Kidney tubule cell (primary cell): Measurements from ENCODE around the gene PTGER2.

Experiments used
- DNase-seq: peaks from one replicate; pipeline ENCODE4 v3.0.0-alpha.2; 2018; ENCODE audit warnings: low spot score

PTGER2 gene

GRCh38 chr14:52313903-52314594 is at the start of gene PTGER2:
Gene PTGER2, plus strand, starts transcription at chr14:52314312. Its CDS starts 237 bp downstream, at chr14:52314549.
- DNase-seq = peak; percentile 91

- DNase-seq = no peak
Measured at GRCh38 chr14:52265253-52265652, 48.9 kb upstream of the PTGER2 start.

GRCh38 chr14:52266179-52266578 is 47.9 kb upstream of the PTGER2 start:
- no peak for DNase-seq

GRCh38 chr14:52266782-52267181 is 47.3 kb upstream of the PTGER2 start:
- DNase-seq = no peak

- peak; percentile 3 for DNase-seq
Measured at GRCh38 chr14:52267501-52268278, 46.4 kb upstream of the PTGER2 start, which contains the start of gene PTGDR. Gene PTGDR, plus strand, starts transcription at chr14:52267698. Its CDS starts 117 bp downstream, at chr14:52267815.

- no peak for DNase-seq
Measured at GRCh38 chr14:52268279-52269061, 45.6 kb upstream of the PTGER2 start.

- DNase-seq = no peak
Measured at GRCh38 chr14:52269100-52269499, 45.0 kb upstream of the PTGER2 start.

- no peak for DNase-seq
Measured at GRCh38 chr14:52269982-52270381, 44.1 kb upstream of the PTGER2 start.

- no peak for DNase-seq
Measured at GRCh38 chr14:52271538-52271937, 42.6 kb upstream of the PTGER2 start.

GRCh38 chr14:52272375-52272774 is 41.7 kb upstream of the PTGER2 start:
- DNase-seq = no peak

GRCh38 chr14:52275372-52275771 is 38.7 kb upstream of the PTGER2 start:
- no peak for DNase-seq

- no peak for DNase-seq
Measured at GRCh38 chr14:52277552-52277951, 36.6 kb upstream of the PTGER2 start.

- no peak for DNase-seq
Measured at GRCh38 chr14:52279408-52279807, 34.7 kb upstream of the PTGER2 start.

- DNase-seq = peak; percentile 29
Measured at GRCh38 chr14:52283099-52283498, 31.0 kb upstream of the PTGER2 start.

- no peak for DNase-seq
Measured at GRCh38 chr14:52286661-52287649, 27.2 kb upstream of the PTGER2 start.

- DNase-seq = no peak
Measured at GRCh38 chr14:52296378-52296777, 17.7 kb upstream of the PTGER2 start.

GRCh38 chr14:52298795-52299194 is 15.3 kb upstream of the PTGER2 start:
- no peak for DNase-seq

- peak; percentile 63 for DNase-seq
Measured at GRCh38 chr14:52299692-52300278, 14.3 kb upstream of the PTGER2 start.

- DNase-seq = no peak
Measured at GRCh38 chr14:52303236-52303635, 10.9 kb upstream of the PTGER2 start.

GRCh38 chr14:52304248-52304904 is 9.7 kb upstream of the PTGER2 start:
- no peak for DNase-seq
